ENCODE data around the gene RP2.

GRCh38 chrX:46929439-46930261, 92.8 kb downstream of the RP2 start:
- TF ChIP-seq POLR2A (IDR thresholded peaks at IDR 0.05; ENCODE audit: control extremely low read depth in 1 of 2, low read depth in 2 of 2, low read length in 2 of 2) (no peak), CTCF (IDR thresholded peaks at IDR 0.05; ENCODE audit: control extremely low read depth in 1 of 3, insufficient read depth in 1 of 3, low read depth in 1 of 3, low read length in 3 of 3) (no peak), POLR2AphosphoS5 (IDR thresholded peaks at IDR 0.05; ENCODE audit: low read depth, low read length) (no peak), JUN (IDR thresholded peaks at IDR 0.05; ENCODE audit: low read depth, low read length) (no peak), SP1 (IDR thresholded peaks at IDR 0.05; ENCODE audit: low read depth, low read length) (no peak)
